HepG2 (cell line): ENCODE results near the gene COQ5. TPM values are rescaled to one million over a fixed set of nuclear protein-coding genes. Genes with fewer than 3 reads are reported as not detected.

ENCODE experiments used
- ARNT2 ChIP-seq: sonication (generic); formaldehyde crosslinking; IDR thresholded peaks from 2 replicates; pipeline ENCODE4 v1.8.0; 2022; ENCODE audit warnings: mild to moderate bottlenecking, low read depth, missing genetic modification reagents, moderate library complexity
- CEBPB ChIP-seq: IDR thresholded peaks from 2 replicates; pipeline ENCODE4 v1.6.1; 2011; ENCODE audit warnings: low read depth, low read length, improper control_type of control experiment, borderline replicate concordance
- CEBPG ChIP-seq: IDR thresholded peaks from 2 replicates; pipeline ENCODE4 v1.6.1; 2016
- HNRNPL ChIP-seq: fragments of 200-400 bp; formaldehyde crosslinking; IDR thresholded peaks from 2 replicates; pipeline ENCODE4 v1.6.1; 2017; ENCODE audit warnings: mild to moderate bottlenecking, low read depth, low read length
- NR3C1 ChIP-seq: sonication (generic); formaldehyde crosslinking; IDR thresholded peaks from 2 replicates; pipeline ENCODE4 v1.4.0; 2020; ENCODE audit warnings: missing genetic modification reagents
- SMC3 ChIP-seq: IDR thresholded peaks from 2 replicates; pipeline ENCODE4 v1.6.1; 2011; ENCODE audit warnings: low read length, improper control_type of control experiment
- YEATS2 ChIP-seq: sonication (generic); formaldehyde crosslinking; IDR thresholded peaks from 2 replicates; pipeline ENCODE4 v1.4.0; 2020; ENCODE audit warnings: missing genetic modification reagents, borderline replicate concordance
- ZNF337 ChIP-seq: sonication (generic); formaldehyde crosslinking; IDR thresholded peaks from 2 replicates; pipeline ENCODE4 v1.5.1; 2020; ENCODE audit warnings: missing genetic modification reagents, low read depth, mild to moderate bottlenecking, borderline replicate concordance
- ZNF33A ChIP-seq: sonication (generic); formaldehyde crosslinking; IDR thresholded peaks from 2 replicates; pipeline ENCODE4 v1.5.1; 2020; ENCODE audit warnings: missing genetic modification reagents, mild to moderate bottlenecking, moderate library complexity, borderline replicate concordance
- ZNF44 ChIP-seq: sonication (generic); formaldehyde crosslinking; IDR thresholded peaks from 2 replicates; pipeline ENCODE4 v1.5.1; 2020; ENCODE audit warnings: mild to moderate bottlenecking, missing genetic modification reagents
- polyA plus RNA-seq, 8 experiments: library from polyadenylated mRNA; depleted of rRNA in 3 of 8; stranded (reverse) in 7 of 8; unstranded in 1 of 8; fragments of >200 nt; fragmentation: Illumina TruSeq in 4 of 8; extraction: Trizol in 4 of 8; gene quantifications; 2 replicates each; pipeline versions ENCODE4 v1.2.1 to v1.2.3, GENCODE V29; 2011 to 2016; ENCODE audit warnings: low read depth in 4 of 8, missing spikeins in 1 of 8, mixed read lengths in 1 of 8; ENCODE audit not compliant: insufficient read depth in 1 of 8
- total RNA-seq, 5 experiments: library from RNA; depleted of rRNA; stranded (reverse); fragments of >200 nt; fragmentation: Illumina TruSeq; extraction: Trizol; gene quantifications; 2 replicates each; pipeline ENCODE4 v1.2.3, GENCODE V29; 2016; ENCODE audit warnings: low read depth in 1 of 5
- TF ChIP-seq, protein P1 (sequence below): sonication (generic); formaldehyde crosslinking; IDR thresholded peaks from one replicate; pipeline ENCODE4 v1.5.1; 2020; ENCODE audit warnings: mild to moderate bottlenecking, missing genetic modification reagents; ENCODE audit errors: not compliant biosample characterization
- TF ChIP-seq, protein P2 (sequence below): sonication (generic); formaldehyde crosslinking; IDR thresholded peaks from 2 replicates; pipeline ENCODE4 v1.4.0; 2020; ENCODE audit warnings: mild to moderate bottlenecking, missing genetic modification reagents
- TF ChIP-seq, protein P3 (sequence below): sonication (generic); formaldehyde crosslinking; IDR thresholded peaks from 2 replicates; pipeline ENCODE4 v1.8.0; 2022; ENCODE audit warnings: missing genetic modification reagents, low read depth, mild to moderate bottlenecking, borderline replicate concordance
- TF ChIP-seq, protein P4 (sequence below): sonication (generic); formaldehyde crosslinking; IDR thresholded peaks from 2 replicates; pipeline ENCODE4 v1.8.1; 2023; ENCODE audit warnings: mild to moderate bottlenecking, moderate library complexity, missing genetic modification reagents
- TF ChIP-seq, protein P5 (sequence below): sonication (generic); formaldehyde crosslinking; IDR thresholded peaks from 2 replicates; pipeline ENCODE4 v1.8.1; 2022; ENCODE audit warnings: mild to moderate bottlenecking, missing genetic modification reagents

Gene COQ5
- total and polyA plus RNA-seq, 2 of the 13 experiments (the other 11 are each of a cell fraction or from before 2014, with no cell fraction given): 36.4 to 41.5 TPM

DNA sequence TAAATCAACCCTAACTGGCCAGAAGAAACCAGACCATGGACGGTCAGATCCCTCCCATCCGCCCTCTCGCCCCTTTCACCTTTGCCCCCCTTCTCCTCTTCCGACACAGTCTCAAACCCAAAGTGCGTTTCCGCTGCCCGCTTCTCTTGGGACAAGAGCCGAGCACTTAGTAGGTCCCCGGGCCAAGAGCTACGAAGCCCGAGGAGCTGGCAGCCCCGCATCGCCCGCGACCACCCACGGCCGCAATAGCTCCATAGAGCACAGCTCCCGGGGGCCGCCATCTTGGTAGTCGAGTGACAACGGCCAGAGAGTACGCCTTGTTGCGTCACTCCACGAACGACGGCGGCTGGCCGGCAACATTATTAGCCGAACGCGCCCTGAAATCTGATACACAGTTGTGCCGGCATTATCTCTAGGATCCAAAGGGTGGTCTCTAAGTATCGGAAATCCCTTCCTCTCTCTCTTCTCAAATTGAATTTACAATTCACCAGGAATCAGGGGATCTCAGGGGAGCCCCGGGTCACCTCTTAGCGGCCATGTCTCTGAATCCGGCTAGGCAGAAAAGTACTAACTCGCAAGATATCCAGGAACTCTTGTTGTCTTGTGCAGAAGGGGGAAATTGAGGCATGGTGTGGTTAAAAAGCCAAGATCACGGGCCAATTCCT is at the start of gene COQ5 (continued):
- TF ChIP-seq, protein P1, sequence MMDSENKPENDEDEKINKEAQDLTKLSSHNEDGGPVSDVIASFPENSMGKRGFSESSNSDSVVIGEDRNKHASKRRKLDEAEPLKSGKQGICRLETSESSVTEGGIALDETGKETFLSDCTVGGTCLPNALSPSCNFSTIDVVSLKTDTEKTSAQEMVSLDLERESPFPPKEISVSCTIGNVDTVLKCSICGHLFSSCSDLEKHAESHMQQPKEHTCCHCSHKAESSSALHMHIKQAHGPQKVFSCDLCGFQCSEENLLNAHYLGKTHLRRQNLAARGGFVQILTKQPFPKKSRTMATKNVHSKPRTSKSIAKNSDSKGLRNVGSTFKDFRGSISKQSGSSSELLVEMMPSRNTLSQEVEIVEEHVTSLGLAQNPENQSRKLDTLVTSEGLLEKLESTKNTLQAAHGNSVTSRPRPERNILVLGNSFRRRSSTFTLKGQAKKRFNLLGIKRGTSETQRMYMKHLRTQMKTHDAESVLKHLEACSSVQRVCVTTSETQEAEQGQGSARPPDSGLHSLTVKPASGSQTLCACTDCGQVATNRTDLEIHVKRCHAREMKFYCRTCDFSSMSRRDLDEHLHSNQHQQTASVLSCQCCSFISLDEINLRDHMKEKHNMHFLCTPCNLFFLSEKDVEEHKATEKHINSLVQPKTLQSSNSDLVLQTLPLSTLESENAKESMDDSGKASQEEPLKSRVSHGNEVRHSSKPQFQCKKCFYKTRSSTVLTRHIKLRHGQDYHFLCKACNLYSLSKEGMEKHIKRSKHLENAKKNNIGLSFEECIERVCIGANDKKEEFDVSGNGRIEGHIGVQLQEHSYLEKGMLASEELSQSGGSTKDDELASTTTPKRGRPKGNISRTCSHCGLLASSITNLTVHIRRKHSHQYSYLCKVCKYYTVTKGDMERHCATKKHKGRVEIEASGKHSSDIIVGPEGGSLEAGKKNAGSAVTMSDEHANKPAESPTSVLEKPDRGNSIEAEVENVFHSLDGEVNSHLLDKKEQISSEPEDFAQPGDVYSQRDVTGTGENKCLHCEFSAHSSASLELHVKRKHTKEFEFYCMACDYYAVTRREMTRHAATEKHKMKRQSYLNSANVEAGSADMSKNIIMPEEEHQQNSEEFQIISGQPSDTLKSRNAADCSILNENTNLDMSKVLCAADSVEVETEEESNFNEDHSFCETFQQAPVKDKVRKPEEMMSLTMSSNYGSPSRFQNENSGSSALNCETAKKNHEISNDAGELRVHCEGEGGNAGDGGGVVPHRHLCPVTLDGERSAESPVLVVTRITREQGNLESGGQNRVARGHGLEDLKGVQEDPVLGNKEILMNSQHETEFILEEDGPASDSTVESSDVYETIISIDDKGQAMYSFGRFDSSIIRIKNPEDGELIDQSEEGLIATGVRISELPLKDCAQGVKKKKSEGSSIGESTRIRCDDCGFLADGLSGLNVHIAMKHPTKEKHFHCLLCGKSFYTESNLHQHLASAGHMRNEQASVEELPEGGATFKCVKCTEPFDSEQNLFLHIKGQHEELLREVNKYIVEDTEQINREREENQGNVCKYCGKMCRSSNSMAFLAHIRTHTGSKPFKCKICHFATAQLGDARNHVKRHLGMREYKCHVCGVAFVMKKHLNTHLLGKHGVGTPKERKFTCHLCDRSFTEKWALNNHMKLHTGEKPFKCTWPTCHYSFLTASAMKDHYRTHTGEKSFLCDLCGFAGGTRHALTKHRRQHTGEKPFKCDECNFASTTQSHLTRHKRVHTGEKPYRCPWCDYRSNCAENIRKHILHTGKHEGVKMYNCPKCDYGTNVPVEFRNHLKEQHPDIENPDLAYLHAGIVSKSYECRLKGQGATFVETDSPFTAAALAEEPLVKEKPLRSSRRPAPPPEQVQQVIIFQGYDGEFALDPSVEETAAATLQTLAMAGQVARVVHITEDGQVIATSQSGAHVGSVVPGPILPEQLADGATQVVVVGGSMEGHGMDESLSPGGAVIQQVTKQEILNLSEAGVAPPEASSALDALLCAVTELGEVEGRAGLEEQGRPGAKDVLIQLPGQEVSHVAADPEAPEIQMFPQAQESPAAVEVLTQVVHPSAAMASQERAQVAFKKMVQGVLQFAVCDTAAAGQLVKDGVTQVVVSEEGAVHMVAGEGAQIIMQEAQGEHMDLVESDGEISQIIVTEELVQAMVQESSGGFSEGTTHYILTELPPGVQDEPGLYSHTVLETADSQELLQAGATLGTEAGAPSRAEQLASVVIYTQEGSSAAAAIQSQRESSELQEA (CRISPR knock-in tag): no peak
- TF ChIP-seq ARNT2 (CRISPR knock-in tag): peak; percentile 74
- TF ChIP-seq CEBPG: peak; percentile 97
- TF ChIP-seq, protein P2, sequence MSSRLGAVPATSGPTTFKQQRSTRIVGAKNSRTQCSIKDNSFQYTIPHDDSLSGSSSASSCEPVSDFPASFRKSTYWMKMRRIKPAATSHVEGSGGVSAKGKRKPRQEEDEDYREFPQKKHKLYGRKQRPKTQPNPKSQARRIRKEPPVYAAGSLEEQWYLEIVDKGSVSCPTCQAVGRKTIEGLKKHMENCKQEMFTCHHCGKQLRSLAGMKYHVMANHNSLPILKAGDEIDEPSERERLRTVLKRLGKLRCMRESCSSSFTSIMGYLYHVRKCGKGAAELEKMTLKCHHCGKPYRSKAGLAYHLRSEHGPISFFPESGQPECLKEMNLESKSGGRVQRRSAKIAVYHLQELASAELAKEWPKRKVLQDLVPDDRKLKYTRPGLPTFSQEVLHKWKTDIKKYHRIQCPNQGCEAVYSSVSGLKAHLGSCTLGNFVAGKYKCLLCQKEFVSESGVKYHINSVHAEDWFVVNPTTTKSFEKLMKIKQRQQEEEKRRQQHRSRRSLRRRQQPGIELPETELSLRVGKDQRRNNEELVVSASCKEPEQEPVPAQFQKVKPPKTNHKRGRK (CRISPR knock-in tag): no peak
- TF ChIP-seq ZNF33A (CRISPR knock-in tag): no peak
- TF ChIP-seq, protein P3, sequence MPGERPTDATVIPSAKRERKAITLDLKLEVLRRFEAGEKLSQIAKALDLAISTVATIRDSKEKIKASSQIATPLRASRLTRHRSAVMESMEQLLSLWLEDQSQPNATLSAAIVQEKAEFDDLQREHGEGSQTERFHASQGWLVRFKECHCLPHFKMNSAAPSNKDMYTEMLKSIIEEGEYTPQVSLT: no peak
- TF ChIP-seq CEBPB: peak; percentile 97
- TF ChIP-seq NR3C1 (CRISPR knock-in tag): no peak
- TF ChIP-seq, protein P4, sequence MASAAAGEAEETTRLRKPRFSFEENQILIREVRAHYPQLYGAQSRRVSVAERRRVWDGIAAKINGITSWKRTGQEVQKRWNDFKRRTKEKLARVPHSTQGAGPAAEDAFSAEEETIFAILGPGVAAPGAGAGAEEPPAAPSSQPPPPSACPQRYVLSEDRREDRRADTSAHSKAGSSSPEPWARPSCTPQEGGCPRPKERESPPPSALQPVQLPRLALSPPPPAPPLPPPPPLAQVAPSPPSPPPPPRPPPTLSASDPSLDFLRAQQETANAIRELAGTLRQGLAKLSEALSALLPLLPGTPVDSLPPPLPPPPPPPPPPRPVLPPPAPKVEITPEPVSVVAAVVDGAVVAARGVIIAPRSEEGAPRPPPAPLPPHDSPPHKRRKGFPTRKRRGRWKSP (CRISPR knock-in tag): no peak
- TF ChIP-seq HNRNPL: no peak
- no peak for TF ChIP-seq ZNF44
- TF ChIP-seq, protein P5, sequence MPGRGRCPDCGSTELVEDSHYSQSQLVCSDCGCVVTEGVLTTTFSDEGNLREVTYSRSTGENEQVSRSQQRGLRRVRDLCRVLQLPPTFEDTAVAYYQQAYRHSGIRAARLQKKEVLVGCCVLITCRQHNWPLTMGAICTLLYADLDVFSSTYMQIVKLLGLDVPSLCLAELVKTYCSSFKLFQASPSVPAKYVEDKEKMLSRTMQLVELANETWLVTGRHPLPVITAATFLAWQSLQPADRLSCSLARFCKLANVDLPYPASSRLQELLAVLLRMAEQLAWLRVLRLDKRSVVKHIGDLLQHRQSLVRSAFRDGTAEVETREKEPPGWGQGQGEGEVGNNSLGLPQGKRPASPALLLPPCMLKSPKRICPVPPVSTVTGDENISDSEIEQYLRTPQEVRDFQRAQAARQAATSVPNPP (CRISPR knock-in tag): no peak
- no peak for TF ChIP-seq ZNF337 (CRISPR knock-in tag)
- peak; percentile 72; the same call in 1 of the 2 replicates for TF ChIP-seq YEATS2 (CRISPR knock-in tag)
- no peak for TF ChIP-seq SMC3
